Osteoblast (primary cell): ENCODE measurements around the gene FNDC3B. TPM values are rescaled to one million over a fixed set of nuclear protein-coding genes. Genes with fewer than 3 reads are reported as not detected.

Experiments used
- DNase-seq: peaks from one replicate; pipeline ENCODE4 v3.0.0; 2011; ENCODE audit warnings: low spot score, mixed read lengths; ENCODE audit not compliant: insufficient read length; ENCODE audit errors: missing footprints
- H2AFZ ChIP-seq: 2 replicates; pipeline ENCODE4 v1.6.0; 2011; ENCODE audit warnings: mild to moderate bottlenecking, low read length
- H3K27ac ChIP-seq: 2 replicates; pipeline ENCODE4 v1.5.1; 2011; ENCODE audit warnings: mild to moderate bottlenecking, low read depth, low read length, moderate library complexity
- H3K27me3 ChIP-seq: 2 replicates; pipeline ENCODE4 v1.6.0; 2012; ENCODE audit warnings: mild to moderate bottlenecking, control low read depth, inconsistent platforms, low read length, moderate library complexity; ENCODE audit not compliant: insufficient read depth
- H3K36me3 ChIP-seq: 2 replicates; pipeline ENCODE4 v1.5.1; 2011; ENCODE audit warnings: mild to moderate bottlenecking, low read length, control low read depth, moderate library complexity; ENCODE audit not compliant: insufficient read depth
- H3K4me1 ChIP-seq: 2 replicates; pipeline ENCODE4 v1.5.1; 2011; ENCODE audit warnings: mild to moderate bottlenecking, low read length, control low read depth, moderate library complexity; ENCODE audit not compliant: insufficient read depth
- H3K4me2 ChIP-seq: 2 replicates; pipeline ENCODE4 v1.6.0; 2011; ENCODE audit warnings: mild to moderate bottlenecking, low read length; ENCODE audit not compliant: insufficient read depth
- H3K4me3 ChIP-seq: fragments of 200-600 bp; sonication (generic); 3 replicates; pipeline ENCODE4 v1.5.1; 2012; ENCODE audit warnings: mild to moderate bottlenecking, low read length, inconsistent platforms; ENCODE audit not compliant: insufficient read depth
- H3K79me2 ChIP-seq: 2 replicates; pipeline ENCODE4 v1.6.0; 2012; ENCODE audit warnings: mild to moderate bottlenecking, low read length, control low read depth, inconsistent platforms; ENCODE audit not compliant: insufficient read depth
- H3K9me3 ChIP-seq: 2 replicates; pipeline ENCODE4 v1.5.1; 2011; ENCODE audit warnings: low read depth, low read length, control low read depth
- H4K20me1 ChIP-seq: 2 replicates; pipeline ENCODE4 v1.6.0; 2012; ENCODE audit warnings: mild to moderate bottlenecking, low read length, control low read depth; ENCODE audit not compliant: insufficient read depth
- CTCF ChIP-seq: IDR thresholded peaks from 2 replicates; pipeline ENCODE4 v1.5.1; 2011; ENCODE audit warnings: mild to moderate bottlenecking, low read depth, low read length, moderate library complexity; ENCODE audit errors: extremely low read depth
- total RNA-seq: library from RNA; depleted of rRNA; stranded (reverse); fragments of >200 nt; gene quantifications from 2 replicates; pipeline ENCODE4 v1.2.3, GENCODE V29; 2012

The FNDC3B gene
- total RNA-seq, 1 donor: 179 TPM

GRCh38 chr3:172111163-172111562, 71.8 kb downstream of the FNDC3B start:
- H3K27me3 ChIP-seq: no peaks in the 10 kb centered on the region
- peaks cover 13% of the 10 kb centered on the region for H3K4me1 ChIP-seq
- H3K4me3 ChIP-seq: no peak overlapping the region
- no peak for DNase-seq
- TF ChIP-seq CTCF: no peak
- H3K79me2 ChIP-seq: peaks cover 95% of the 10 kb centered on the region
- H3K27ac ChIP-seq: no peak overlapping the region
- no peaks in the 10 kb centered on the region for H3K9me3 ChIP-seq
- peaks cover 47% of the 10 kb centered on the region for H3K36me3 ChIP-seq
- no peak overlapping the region for H3K4me2 ChIP-seq
- no peak overlapping the region for H2AFZ ChIP-seq
- peaks cover 87% of the 10 kb centered on the region for H4K20me1 ChIP-seq

GRCh38 chr3:172112078-172112733, 72.8 kb downstream of the FNDC3B start:
- TF ChIP-seq CTCF: no peak
- H3K27ac ChIP-seq: no peak overlapping the region
- peaks cover 95% of the 10 kb centered on the region for H3K79me2 ChIP-seq
- no peaks in the 10 kb centered on the region for H3K27me3 ChIP-seq
- H3K4me2 ChIP-seq: no peak overlapping the region
- H3K4me3 ChIP-seq: no peak overlapping the region
- no peaks in the 10 kb centered on the region for H3K9me3 ChIP-seq
- DNase-seq: no peak
- H2AFZ ChIP-seq: no peak overlapping the region
- H3K36me3 ChIP-seq: peaks cover 57% of the 10 kb centered on the region
- H3K4me1 ChIP-seq: peaks cover 4% of the 10 kb centered on the region
- peaks cover 77% of the 10 kb centered on the region for H4K20me1 ChIP-seq

GRCh38 chr3:172112734-172113120, 73.3 kb downstream of the FNDC3B start:
- Histone ChIP-seq H2AFZ (no peak overlapping the region), H3K79me2 (peaks cover 93% of the 10 kb centered on the region), H3K9me3 (no peaks in the 10 kb centered on the region), H3K4me2 (no peak overlapping the region), H3K27me3 (no peaks in the 10 kb centered on the region), H4K20me1 (peaks cover 72% of the 10 kb centered on the region), H3K36me3 (peaks cover 58% of the 10 kb centered on the region), H3K4me1 (no peaks in the 10 kb centered on the region), H3K4me3 (no peak overlapping the region), H3K27ac (no peak overlapping the region)
- DNase-seq: no peak
- no peak for TF ChIP-seq CTCF

- no peak overlapping the region for H3K4me2 ChIP-seq
- peaks cover 65% of the 10 kb centered on the region for H4K20me1 ChIP-seq
- H3K4me1 ChIP-seq: no peaks in the 10 kb centered on the region
- TF ChIP-seq CTCF: no peak
- H3K79me2 ChIP-seq: peaks cover 93% of the 10 kb centered on the region
- DNase-seq: no peak
- no peaks in the 10 kb centered on the region for H3K27me3 ChIP-seq
- peak overlapping the region; percentile 9 for H3K27ac ChIP-seq
- H3K4me3 ChIP-seq: no peak overlapping the region
- no peak overlapping the region for H2AFZ ChIP-seq
- H3K9me3 ChIP-seq: no peaks in the 10 kb centered on the region
- H3K36me3 ChIP-seq: peaks cover 61% of the 10 kb centered on the region
Measured at GRCh38 chr3:172113710-172114109, 74.3 kb downstream of the FNDC3B start.
